Prostate gland (tissue), 2 donors: ENCODE results near the gene ALDH1L2. TPM values are rescaled to one million over a fixed set of nuclear protein-coding genes. Genes with fewer than 3 reads are reported as not detected.
A peak's percentile ranks its signal among the peaks of the same experiment; 100 is the strongest.

Experiments used
- DNase-seq: peaks from one replicate; pipeline ENCODE4 v3.0.0-alpha.2; 2019; ENCODE audit warnings: low spot score
- H3K27ac ChIP-seq, 2 donors: fragments of 200-600 bp; sonication (generic); 2 replicates each; pipeline ENCODE4 v1.5.1; 2017 to 2019
- H3K27me3 ChIP-seq: fragments of 200-600 bp; sonication (generic); replicated peaks from 2 replicates; pipeline ENCODE4 v1.5.1; 2019; ENCODE audit not compliant: insufficient read depth
- H3K36me3 ChIP-seq, 2 donors: fragments of 200-600 bp; sonication (generic); 1 replicate in 1 of 2; 2 replicates in 1 of 2; pipeline versions ENCODE4 v1.5.1 to v1.8.1; 2017 to 2019
- H3K4me1 ChIP-seq: fragments of 200-600 bp; sonication (generic); replicated peaks from 2 replicates; pipeline ENCODE4 v1.5.1; 2019
- H3K4me3 ChIP-seq, 2 donors: fragments of 200-600 bp; sonication (generic); 2 replicates each; pipeline ENCODE4 v1.5.1; 2017 to 2019
- H3K9me3 ChIP-seq: fragments of 200-600 bp; sonication (generic); 2 replicates; pipeline ENCODE4 v1.5.1; 2017
- CTCF ChIP-seq, 4 experiments: fragments of 200-600 bp in 2 of 4; fragments of 450-650 bp in 2 of 4; sonication (generic) in 2 of 4; IDR thresholded peaks; 1 replicate in 3 of 4; 2 replicates in 1 of 4; pipeline ENCODE4 v1.5.1; 2016 to 2019; ENCODE audit warnings: antibody characterized with exemption in 4 of 4, mild to moderate bottlenecking in 2 of 4, moderate library complexity in 2 of 4
- POLR2A ChIP-seq: fragments of 450-650 bp; IDR thresholded peaks from one replicate; pipeline ENCODE4 v1.6.1; 2016; ENCODE audit warnings: antibody characterized with exemption, mild to moderate bottlenecking
- POLR2AphosphoS5 ChIP-seq: sonication (generic); formaldehyde crosslinking; IDR thresholded peaks from one replicate; pipeline ENCODE4 v1.6.1; 2017; ENCODE audit warnings: antibody characterized with exemption
- WGBS: methylation state at CpG from one replicate; pipeline ENCODE4 v1.1.5; 2018; 5-methylcytosine and 5-hydroxymethylcytosine counted together
- intact Hi-C: fragments of 100-400 bp; cut with DNase I; formaldehyde crosslinking; loops from one replicate; pipeline ENCODE4 v1.14.2; 2022
- total RNA-seq, 2 donors: library from RNA; depleted of rRNA; stranded (reverse); fragments of >200 nt; gene quantifications; one replicate each; pipeline ENCODE4 v1.1.0, GENCODE V29; 2016

ALDH1L2 gene
- total RNA-seq, 2 donors from 2014 or later = 2.6 to 5.3 TPM

GRCh38 chr12:105083551-105084105 lies 630 bp downstream of the ALDH1L2 start:
- Histone ChIP-seq H3K27ac (peak overlapping the region in 1 of 2 donors; percentile 20), H3K4me3 (peak overlapping the region; percentile 31 to 37), H3K9me3 (no peaks in the 10 kb centered on the region), H3K4me1 (no peaks in the 10 kb centered on the region), H3K36me3 (no peaks in the 10 kb centered on the region), H3K27me3 (no peaks in the 10 kb centered on the region)
- no peak for DNase-seq
- TF ChIP-seq POLR2AphosphoS5 (no peak), POLR2A (no peak), CTCF (IDR thresholded peaks at IDR 0.05) (no peak)
- intact Hi-C loops = no loop called here
- 24% methylated on average over 17 of the region's 18 CpGs for WGBS

GRCh38 chr12:105083031-105083430 lies 1.2 kb downstream of the ALDH1L2 start:
- Histone ChIP-seq H3K27ac (no peak overlapping the region), H3K9me3 (no peaks in the 10 kb centered on the region), H3K36me3 (no peaks in the 10 kb centered on the region), H3K27me3 (no peaks in the 10 kb centered on the region), H3K4me1 (no peaks in the 10 kb centered on the region), H3K4me3 (no peak overlapping the region)
- intact Hi-C loops = no loop called here
- no peak for DNase-seq
- TF ChIP-seq CTCF (IDR thresholded peaks at IDR 0.05) (no peak), POLR2AphosphoS5 (no peak)
- 58% methylated on average over 5 of the region's 5 CpGs for WGBS

- Histone ChIP-seq H3K36me3 (no peaks in the 10 kb centered on the region), H3K4me1 (no peaks in the 10 kb centered on the region), H3K27ac (no peak overlapping the region), H3K4me3 (no peak overlapping the region), H3K9me3 (no peaks in the 10 kb centered on the region), H3K27me3 (no peaks in the 10 kb centered on the region)
- DNase-seq = no peak
- WGBS = 84% methylated on average over 11 of the region's 11 CpGs
- TF ChIP-seq POLR2A = no peak
- TF ChIP-seq CTCF (IDR thresholded peaks at IDR 0.05) = no peak
- TF ChIP-seq POLR2AphosphoS5 = no peak
- intact Hi-C loops = no loop called here
These were observed 5.3 kb downstream of the ALDH1L2 start for GRCh38 chr12:105078712-105079570.

GRCh38 chr12:105077435-105077834 lies 6.8 kb downstream of the ALDH1L2 start:
- no peak for DNase-seq
- Histone ChIP-seq H3K4me3 (no peak overlapping the region), H3K27me3 (no peaks in the 10 kb centered on the region), H3K27ac (no peak overlapping the region), H3K4me1 (no peaks in the 10 kb centered on the region), H3K9me3 (no peaks in the 10 kb centered on the region), H3K36me3 (no peaks in the 10 kb centered on the region)
- no peak for TF ChIP-seq CTCF (IDR thresholded peaks at IDR 0.05)
- no peak for TF ChIP-seq POLR2AphosphoS5
- TF ChIP-seq POLR2A = no peak
- intact Hi-C loops = no loop called here
- WGBS = 53% methylated on average over 7 of the region's 7 CpGs

- no peak overlapping the region for H3K4me3 ChIP-seq
- H3K9me3 ChIP-seq = no peaks in the 10 kb centered on the region
- DNase-seq = no peak
- no peak overlapping the region for H3K27ac ChIP-seq
- H3K27me3 ChIP-seq = no peaks in the 10 kb centered on the region
- H3K36me3 ChIP-seq = no peaks in the 10 kb centered on the region
- TF ChIP-seq POLR2A (no peak), POLR2AphosphoS5 (no peak), CTCF (IDR thresholded peaks at IDR 0.05) (no peak)
- intact Hi-C loops = no loop called here
- WGBS = 89% methylated on average over 3 of the region's 3 CpGs
- H3K4me1 ChIP-seq = no peaks in the 10 kb centered on the region
These were observed 7.3 kb downstream of the ALDH1L2 start for GRCh38 chr12:105076913-105077312.
